Neutrophil (primary cell): Measurements from ENCODE around the gene KY.

Experiments
- H3K27ac ChIP-seq: fragments of 200-600 bp; sonication (generic); 2 replicates; pipeline ENCODE4 v1.5.1; 2016; ENCODE audit warnings: mild to moderate bottlenecking, moderate library complexity
- H3K27me3 ChIP-seq: fragments of 200-600 bp; sonication (generic); 2 replicates; pipeline ENCODE4 v1.6.0; 2016; ENCODE audit warnings: mild to moderate bottlenecking
- H3K36me3 ChIP-seq: fragments of 200-600 bp; sonication (generic); 2 replicates; pipeline ENCODE4 v1.5.1; 2017
- H3K4me1 ChIP-seq, 2 experiments: fragments of 200-600 bp in 1 of 2; sonication (generic) in 1 of 2; 1 replicate in 1 of 2; 2 replicates in 1 of 2; pipeline versions ENCODE4 v1.5.1 to v1.6.1; 2013 to 2016; ENCODE audit warnings: low read depth in 1 of 2, low read length in 1 of 2, mild to moderate bottlenecking in 1 of 2, moderate library complexity in 1 of 2; ENCODE audit not compliant: control insufficient read depth in 1 of 2, insufficient read depth in 1 of 2
- H3K4me3 ChIP-seq, 2 experiments: fragments of 200-600 bp in 1 of 2; sonication (generic) in 1 of 2; 1 replicate in 1 of 2; 2 replicates in 1 of 2; pipeline ENCODE4 v1.5.1; 2013 to 2016; ENCODE audit warnings: low read depth in 1 of 2, low read length in 1 of 2, mild to moderate bottlenecking in 1 of 2, moderate library complexity in 1 of 2
- H3K9me3 ChIP-seq: fragments of 200-600 bp; sonication (generic); 2 replicates; pipeline ENCODE4 v1.5.1; 2016
- CTCF ChIP-seq: fragments of 200-600 bp; sonication (generic); IDR thresholded peaks from 2 replicates; pipeline ENCODE4 v1.5.1; 2016; ENCODE audit warnings: antibody characterized with exemption

KY gene

GRCh38 chr3:134620476-134621115 is 30.2 kb downstream of the KY start:
- peaks cover 80% of the 10 kb centered on the region for H3K36me3 ChIP-seq
- TF ChIP-seq CTCF: no peak

GRCh38 chr3:134619884-134620445 is 30.9 kb downstream of the KY start:
- Histone ChIP-seq H3K36me3 (peaks cover 77% of the 10 kb centered on the region), H3K9me3 (no peaks in the 10 kb centered on the region), H3K27me3 (no peaks in the 10 kb centered on the region), H3K27ac (no peak overlapping the region), H3K4me3 (no peak overlapping the region), H3K4me1 (no peaks in the 10 kb centered on the region)
- TF ChIP-seq CTCF: no peak

More at GRCh38 chr3:134620476-134621115, 30.2 kb downstream of the KY start:
- Histone ChIP-seq H3K27me3 (no peaks in the 10 kb centered on the region), H3K9me3 (no peaks in the 10 kb centered on the region), H3K27ac (no peak overlapping the region), H3K4me3 (no peak overlapping the region), H3K4me1 (no peaks in the 10 kb centered on the region)

- Histone ChIP-seq H3K4me3 (no peak overlapping the region), H3K27ac (no peak overlapping the region), H3K4me1 (no peaks in the 10 kb centered on the region), H3K9me3 (no peaks in the 10 kb centered on the region), H3K36me3 (peaks cover 74% of the 10 kb centered on the region), H3K27me3 (no peaks in the 10 kb centered on the region)
- TF ChIP-seq CTCF: no peak
Measured at GRCh38 chr3:134619301-134619615, 31.6 kb downstream of the KY start.

- Histone ChIP-seq H3K4me3 (no peak overlapping the region), H3K36me3 (peaks cover 70% of the 10 kb centered on the region), H3K27me3 (no peaks in the 10 kb centered on the region), H3K9me3 (no peaks in the 10 kb centered on the region), H3K27ac (no peak overlapping the region), H3K4me1 (no peaks in the 10 kb centered on the region)
- TF ChIP-seq CTCF: no peak
Measured at GRCh38 chr3:134618478-134619300, 32.1 kb downstream of the KY start.

GRCh38 chr3:134617608-134618477 is 33.0 kb downstream of the KY start:
- Histone ChIP-seq H3K27ac (no peak overlapping the region), H3K4me3 (no peak overlapping the region), H3K36me3 (peaks cover 64% of the 10 kb centered on the region), H3K9me3 (no peaks in the 10 kb centered on the region), H3K4me1 (no peaks in the 10 kb centered on the region), H3K27me3 (no peaks in the 10 kb centered on the region)
- TF ChIP-seq CTCF: no peak
